Measurements from ENCODE around the gene TMEM53. TPM values are rescaled to one million over a fixed set of nuclear protein-coding genes. Genes with fewer than 3 reads are reported as not detected.

Gene TMEM53
- total and polyA plus RNA-seq, 2 donors (not counting 3 experiments of a cell fraction or from before 2014, with no cell fraction given): 5.3 to 16.5 TPM

DNA sequence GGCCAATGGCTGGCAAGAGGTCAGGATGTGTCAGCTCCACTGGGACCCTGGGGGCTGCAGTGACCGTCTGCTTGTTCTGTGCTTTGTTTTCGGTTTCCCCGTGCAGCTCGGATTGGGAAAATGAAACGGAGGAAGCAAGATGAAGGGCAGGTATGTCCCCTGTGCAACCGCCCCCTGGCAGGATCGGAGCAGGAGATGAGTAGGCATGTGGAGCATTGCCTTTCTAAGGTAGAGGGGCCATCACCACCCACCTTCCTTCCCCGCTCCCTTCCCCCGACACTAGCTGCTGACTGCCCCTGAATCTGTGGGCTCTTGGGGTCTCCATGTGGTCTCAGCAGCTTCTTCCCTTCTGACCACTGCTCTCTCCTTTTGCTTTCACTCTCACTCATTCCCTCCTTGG, 38.8 kb downstream of the TMEM53 start:
- Histone ChIP-seq H3K27ac (ENCODE audit: insufficient read depth, low read depth, low read length) (no peak overlapping the region), H3K9ac (replicated peaks; ENCODE audit: extremely low read depth, insufficient read depth, low read length) (no peak overlapping the region), H3K27me3 (ENCODE audit: control insufficient read depth in 2 of 2, insufficient read depth in 2 of 2, low read length in 2 of 2) (no peaks in the 10 kb centered on the region), H3K4me1 (ENCODE audit: control insufficient read depth, extremely low read depth, insufficient read depth, low read length) (peaks cover 9% of the 10 kb centered on the region), H3K9me1 (replicated peaks; ENCODE audit: control insufficient read depth, extremely low read depth, insufficient read depth, low read length) (no peaks in the 10 kb centered on the region), H3K4me2 (ENCODE audit: insufficient read depth, low read length) (no peak overlapping the region), H2AFZ (ENCODE audit: low read depth, low read length) (no peak overlapping the region), H4K20me1 (replicated peaks; ENCODE audit: control insufficient read depth, extremely low read depth, insufficient read depth, low read length) (no peaks in the 10 kb centered on the region), H3K9me3 (replicated peaks; ENCODE audit: control insufficient read depth, insufficient read depth, low read length) (no peaks in the 10 kb centered on the region), H3K36me3 (ENCODE audit: control insufficient read depth in 2 of 2, extremely low read depth in 1 of 2, insufficient read depth in 2 of 2, low read length in 2 of 2) (peaks cover 6 to 48% of the 10 kb centered on the region in 2 experiments), H3K4me3 (replicated peaks in 1 of 3; ENCODE audit: insufficient read depth in 1 of 3, low read depth in 1 of 3, low read length in 3 of 3) (no peak overlapping the region), H3K79me2 (ENCODE audit: control insufficient read depth, insufficient read depth, low read length) (peaks cover 21% of the 10 kb centered on the region)
- intact Hi-C loops (cut with micrococcal nuclease) (no loop called here), dilution Hi-C loops (cut with MboI; ENCODE audit: extremely low pct_ligation_motif_present, low sequenced_read_pairs) (no loop called here)
- DNase-seq (ENCODE audit: low read depth, low spot score) (no peak), FAIRE-seq (no peak)
- POLR2A ChIA-PET: no interaction called here
- no TSS peak for BruUV-seq (replicated peaks)
- no peak for TF ChIP-seq GATA2 (IDR thresholded peaks at IDR 0.05; ENCODE audit: insufficient read depth, insufficient read length, low read depth, low read length)
- TF ChIP-seq, protein P1, sequence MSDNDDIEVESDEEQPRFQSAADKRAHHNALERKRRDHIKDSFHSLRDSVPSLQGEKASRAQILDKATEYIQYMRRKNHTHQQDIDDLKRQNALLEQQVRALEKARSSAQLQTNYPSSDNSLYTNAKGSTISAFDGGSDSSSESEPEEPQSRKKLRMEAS (IDR thresholded peaks at IDR 0.05; ENCODE audit: insufficient read depth, insufficient read length): no peak
- no peak for TF ChIP-seq CTCF (IDR thresholded peaks at IDR 0.05; ENCODE audit: extremely low read depth in 1 of 2, insufficient read depth in 1 of 2, low read depth in 1 of 2, low read length in 2 of 2)
- no peak for TF ChIP-seq FOS (IDR thresholded peaks at IDR 0.05; ENCODE audit: borderline replicate concordance, insufficient read depth, low read length)
- no peak for TF ChIP-seq POLR2AphosphoS5 (IDR thresholded peaks at IDR 0.05; ENCODE audit: insufficient read depth, low read depth, low read length)
- no peak for TF ChIP-seq EZH2 (IDR thresholded peaks at IDR 0.05; ENCODE audit: borderline replicate concordance, low read depth, low read length, severe bottlenecking)
- no peak for TF ChIP-seq JUN (IDR thresholded peaks at IDR 0.05; ENCODE audit: borderline replicate concordance, insufficient read depth, insufficient read length, low read depth)
- TF ChIP-seq MYC (IDR thresholded peaks at IDR 0.05; ENCODE audit: low read depth, low read length): no peak
- TF ChIP-seq POLR2A (IDR thresholded peaks at IDR 0.05; ENCODE audit: low read depth, low read length): no peak
- CTCF ChIA-PET: interaction anchor here (4.8 kb wide), 1 partner anchor 17 kb away, joined by 32 read pairs; no protein-coding TSS in a partner anchor

Measured in endothelial cell of umbilical vein (primary cell).